K562 (cell line): ENCODE data around the gene NR6A1. TPM values are rescaled to one million over a fixed set of nuclear protein-coding genes. Genes with fewer than 3 reads are reported as not detected.

Experiments
- BCOR ChIP-seq: fragments of 450-650 bp; IDR thresholded peaks from 2 replicates; pipeline ENCODE4 v1.6.1; 2016
- COPS2 ChIP-seq: fragments of 450-650 bp; conservative IDR thresholded peaks from 2 replicates; pipeline ENCODE4 v1.6.1; 2016; ENCODE audit warnings: mild to moderate bottlenecking, moderate library complexity
- PYGO2 ChIP-seq: fragments of 450-650 bp; IDR thresholded peaks from 2 replicates; pipeline ENCODE4 v1.6.1; 2016; ENCODE audit warnings: mild to moderate bottlenecking, missing genetic modification characterization, moderate library complexity, missing compliant biosample characterization
- RFX7 ChIP-seq: fragments of 250-450 bp; sonication (Bioruptor Pico); IDR thresholded peaks from 2 replicates; pipeline ENCODE4 v1.5.1; 2021; ENCODE audit warnings: mild to moderate bottlenecking
- ZNF354B ChIP-seq: fragments of 250-450 bp; sonication (Bioruptor Pico); IDR thresholded peaks from 2 replicates; pipeline ENCODE4 v1.4.0; 2020
- ZNF583 ChIP-seq: fragments of 250-450 bp; sonication (Bioruptor Pico); IDR thresholded peaks from 2 replicates; pipeline ENCODE4 v1.4.0; 2020
- polyA plus RNA-seq, 8 experiments: library from polyadenylated mRNA; depleted of rRNA in 4 of 8; stranded (reverse) in 5 of 8; unstranded in 3 of 8; fragments of >200 nt; fragmentation: Nextera tagmentation in 2 of 8; fragmentation: Illumina TruSeq in 1 of 8; extraction: Ambion mirVana in 2 of 8; extraction: Trizol in 1 of 8; gene quantifications; 2 replicates each; pipeline versions ENCODE4 v1.2.1 to v1.2.3, GENCODE V29; 2011 to 2014; ENCODE audit warnings: inconsistent platforms in 1 of 8, missing spikeins in 1 of 8
- total RNA-seq, 7 experiments: library from RNA; depleted of rRNA in 6 of 7; stranded (reverse); fragments of >200 nt in 6 of 7; fragmentation: Illumina TruSeq in 2 of 7; extraction: Trizol in 2 of 7; gene quantifications; 2 replicates each; pipeline versions ENCODE4 v1.2.1 to v1.2.3, GENCODE V29; 2011 to 2021; ENCODE audit warnings: low replicate concordance in 1 of 7
- TF ChIP-seq, protein P1 (sequence below): fragments of 200-600 bp; sonication (generic); IDR thresholded peaks from one replicate; pipeline ENCODE4 v1.6.1; 2012; ENCODE audit warnings: mild to moderate bottlenecking, low read depth, low read length, inconsistent platforms
- TF ChIP-seq, protein P2 (sequence below): fragments of 250-450 bp; sonication (Bioruptor Pico); IDR thresholded peaks from 2 replicates; pipeline ENCODE4 v1.5.0; 2021

NR6A1 gene
- total and polyA plus RNA-seq, 9 of the 15 experiments (the other 6 are each of a cell fraction or from before 2014, with no cell fraction given), result 9.7 to 55.4 (median 28.3) TPM

DNA sequence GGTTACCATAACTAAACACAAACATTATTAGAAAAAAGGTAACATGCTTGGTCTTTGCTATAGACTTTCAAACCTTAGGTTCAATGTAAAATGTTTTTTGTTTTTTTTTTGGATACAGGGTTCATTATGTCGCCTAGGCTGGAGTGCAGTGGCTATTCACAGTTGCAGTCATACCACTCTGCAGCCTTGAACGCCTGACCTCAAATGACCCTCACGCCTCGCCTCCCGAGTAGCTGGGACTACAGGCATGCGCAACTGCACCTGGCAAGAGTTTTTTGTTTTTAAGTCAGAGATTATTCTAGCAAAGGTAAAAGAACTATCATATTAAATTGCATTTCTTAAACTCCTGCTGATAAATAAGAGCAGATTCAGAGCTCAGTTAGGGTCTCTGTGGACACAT lies 208.8 kb downstream of the NR6A1 start (continued):
- TF ChIP-seq, protein P1, sequence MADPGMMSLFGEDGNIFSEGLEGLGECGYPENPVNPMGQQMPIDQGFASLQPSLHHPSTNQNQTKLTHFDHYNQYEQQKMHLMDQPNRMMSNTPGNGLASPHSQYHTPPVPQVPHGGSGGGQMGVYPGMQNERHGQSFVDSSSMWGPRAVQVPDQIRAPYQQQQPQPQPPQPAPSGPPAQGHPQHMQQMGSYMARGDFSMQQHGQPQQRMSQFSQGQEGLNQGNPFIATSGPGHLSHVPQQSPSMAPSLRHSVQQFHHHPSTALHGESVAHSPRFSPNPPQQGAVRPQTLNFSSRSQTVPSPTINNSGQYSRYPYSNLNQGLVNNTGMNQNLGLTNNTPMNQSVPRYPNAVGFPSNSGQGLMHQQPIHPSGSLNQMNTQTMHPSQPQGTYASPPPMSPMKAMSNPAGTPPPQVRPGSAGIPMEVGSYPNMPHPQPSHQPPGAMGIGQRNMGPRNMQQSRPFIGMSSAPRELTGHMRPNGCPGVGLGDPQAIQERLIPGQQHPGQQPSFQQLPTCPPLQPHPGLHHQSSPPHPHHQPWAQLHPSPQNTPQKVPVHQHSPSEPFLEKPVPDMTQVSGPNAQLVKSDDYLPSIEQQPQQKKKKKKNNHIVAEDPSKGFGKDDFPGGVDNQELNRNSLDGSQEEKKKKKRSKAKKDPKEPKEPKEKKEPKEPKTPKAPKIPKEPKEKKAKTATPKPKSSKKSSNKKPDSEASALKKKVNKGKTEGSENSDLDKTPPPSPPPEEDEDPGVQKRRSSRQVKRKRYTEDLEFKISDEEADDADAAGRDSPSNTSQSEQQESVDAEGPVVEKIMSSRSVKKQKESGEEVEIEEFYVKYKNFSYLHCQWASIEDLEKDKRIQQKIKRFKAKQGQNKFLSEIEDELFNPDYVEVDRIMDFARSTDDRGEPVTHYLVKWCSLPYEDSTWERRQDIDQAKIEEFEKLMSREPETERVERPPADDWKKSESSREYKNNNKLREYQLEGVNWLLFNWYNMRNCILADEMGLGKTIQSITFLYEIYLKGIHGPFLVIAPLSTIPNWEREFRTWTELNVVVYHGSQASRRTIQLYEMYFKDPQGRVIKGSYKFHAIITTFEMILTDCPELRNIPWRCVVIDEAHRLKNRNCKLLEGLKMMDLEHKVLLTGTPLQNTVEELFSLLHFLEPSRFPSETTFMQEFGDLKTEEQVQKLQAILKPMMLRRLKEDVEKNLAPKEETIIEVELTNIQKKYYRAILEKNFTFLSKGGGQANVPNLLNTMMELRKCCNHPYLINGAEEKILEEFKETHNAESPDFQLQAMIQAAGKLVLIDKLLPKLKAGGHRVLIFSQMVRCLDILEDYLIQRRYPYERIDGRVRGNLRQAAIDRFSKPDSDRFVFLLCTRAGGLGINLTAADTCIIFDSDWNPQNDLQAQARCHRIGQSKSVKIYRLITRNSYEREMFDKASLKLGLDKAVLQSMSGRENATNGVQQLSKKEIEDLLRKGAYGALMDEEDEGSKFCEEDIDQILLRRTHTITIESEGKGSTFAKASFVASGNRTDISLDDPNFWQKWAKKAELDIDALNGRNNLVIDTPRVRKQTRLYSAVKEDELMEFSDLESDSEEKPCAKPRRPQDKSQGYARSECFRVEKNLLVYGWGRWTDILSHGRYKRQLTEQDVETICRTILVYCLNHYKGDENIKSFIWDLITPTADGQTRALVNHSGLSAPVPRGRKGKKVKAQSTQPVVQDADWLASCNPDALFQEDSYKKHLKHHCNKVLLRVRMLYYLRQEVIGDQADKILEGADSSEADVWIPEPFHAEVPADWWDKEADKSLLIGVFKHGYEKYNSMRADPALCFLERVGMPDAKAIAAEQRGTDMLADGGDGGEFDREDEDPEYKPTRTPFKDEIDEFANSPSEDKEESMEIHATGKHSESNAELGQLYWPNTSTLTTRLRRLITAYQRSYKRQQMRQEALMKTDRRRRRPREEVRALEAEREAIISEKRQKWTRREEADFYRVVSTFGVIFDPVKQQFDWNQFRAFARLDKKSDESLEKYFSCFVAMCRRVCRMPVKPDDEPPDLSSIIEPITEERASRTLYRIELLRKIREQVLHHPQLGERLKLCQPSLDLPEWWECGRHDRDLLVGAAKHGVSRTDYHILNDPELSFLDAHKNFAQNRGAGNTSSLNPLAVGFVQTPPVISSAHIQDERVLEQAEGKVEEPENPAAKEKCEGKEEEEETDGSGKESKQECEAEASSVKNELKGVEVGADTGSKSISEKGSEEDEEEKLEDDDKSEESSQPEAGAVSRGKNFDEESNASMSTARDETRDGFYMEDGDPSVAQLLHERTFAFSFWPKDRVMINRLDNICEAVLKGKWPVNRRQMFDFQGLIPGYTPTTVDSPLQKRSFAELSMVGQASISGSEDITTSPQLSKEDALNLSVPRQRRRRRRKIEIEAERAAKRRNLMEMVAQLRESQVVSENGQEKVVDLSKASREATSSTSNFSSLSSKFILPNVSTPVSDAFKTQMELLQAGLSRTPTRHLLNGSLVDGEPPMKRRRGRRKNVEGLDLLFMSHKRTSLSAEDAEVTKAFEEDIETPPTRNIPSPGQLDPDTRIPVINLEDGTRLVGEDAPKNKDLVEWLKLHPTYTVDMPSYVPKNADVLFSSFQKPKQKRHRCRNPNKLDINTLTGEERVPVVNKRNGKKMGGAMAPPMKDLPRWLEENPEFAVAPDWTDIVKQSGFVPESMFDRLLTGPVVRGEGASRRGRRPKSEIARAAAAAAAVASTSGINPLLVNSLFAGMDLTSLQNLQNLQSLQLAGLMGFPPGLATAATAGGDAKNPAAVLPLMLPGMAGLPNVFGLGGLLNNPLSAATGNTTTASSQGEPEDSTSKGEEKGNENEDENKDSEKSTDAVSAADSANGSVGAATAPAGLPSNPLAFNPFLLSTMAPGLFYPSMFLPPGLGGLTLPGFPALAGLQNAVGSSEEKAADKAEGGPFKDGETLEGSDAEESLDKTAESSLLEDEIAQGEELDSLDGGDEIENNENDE, result no peak
- TF ChIP-seq ZNF354B (CRISPR knock-in tag), result no peak
- TF ChIP-seq COPS2, result no peak
- TF ChIP-seq ZNF583 (CRISPR knock-in tag), result no peak
- TF ChIP-seq, protein P2, sequence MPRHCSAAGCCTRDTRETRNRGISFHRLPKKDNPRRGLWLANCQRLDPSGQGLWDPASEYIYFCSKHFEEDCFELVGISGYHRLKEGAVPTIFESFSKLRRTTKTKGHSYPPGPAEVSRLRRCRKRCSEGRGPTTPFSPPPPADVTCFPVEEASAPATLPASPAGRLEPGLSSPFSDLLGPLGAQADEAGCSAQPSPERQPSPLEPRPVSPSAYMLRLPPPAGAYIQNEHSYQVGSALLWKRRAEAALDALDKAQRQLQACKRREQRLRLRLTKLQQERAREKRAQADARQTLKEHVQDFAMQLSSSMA, result no peak
- no peak for TF ChIP-seq PYGO2 (tag)
- no peak for TF ChIP-seq RFX7
- TF ChIP-seq BCOR, result no peak
